Adipocyte (in vitro differentiated cells): ENCODE results near the gene AFAP1.

Experiments
- DNase-seq: peaks from one replicate; pipeline ENCODE4 v3.0.0-alpha.2; 2015; ENCODE audit warnings: low read depth
- H3K27me3 ChIP-seq: replicated peaks from 2 replicates; pipeline ENCODE4 v1.7.0; 2013; ENCODE audit warnings: mild to moderate bottlenecking, low read length, moderate library complexity; ENCODE audit not compliant: control insufficient read depth, insufficient read depth
- H3K36me3 ChIP-seq: 2 replicates; pipeline ENCODE4 v1.7.0; 2013; ENCODE audit warnings: low read length, mild to moderate bottlenecking, moderate library complexity; ENCODE audit not compliant: control insufficient read depth, insufficient read depth, severe bottlenecking
- H3K4me1 ChIP-seq: 2 replicates; pipeline ENCODE4 v1.7.0; 2013; ENCODE audit warnings: mild to moderate bottlenecking, low read length, moderate library complexity; ENCODE audit not compliant: control insufficient read depth, insufficient read depth
- H3K4me3 ChIP-seq: 2 replicates; pipeline ENCODE4 v1.7.0; 2013; ENCODE audit warnings: mild to moderate bottlenecking, low read length, moderate library complexity
- H3K9ac ChIP-seq: 2 replicates; pipeline ENCODE4 v1.7.0; 2013; ENCODE audit warnings: mild to moderate bottlenecking, low read length, moderate library complexity
- H3K9me3 ChIP-seq: 2 replicates; pipeline ENCODE4 v1.7.0; 2013; ENCODE audit warnings: mild to moderate bottlenecking, low read length, moderate library complexity; ENCODE audit not compliant: control insufficient read depth

AFAP1 gene

DNA sequence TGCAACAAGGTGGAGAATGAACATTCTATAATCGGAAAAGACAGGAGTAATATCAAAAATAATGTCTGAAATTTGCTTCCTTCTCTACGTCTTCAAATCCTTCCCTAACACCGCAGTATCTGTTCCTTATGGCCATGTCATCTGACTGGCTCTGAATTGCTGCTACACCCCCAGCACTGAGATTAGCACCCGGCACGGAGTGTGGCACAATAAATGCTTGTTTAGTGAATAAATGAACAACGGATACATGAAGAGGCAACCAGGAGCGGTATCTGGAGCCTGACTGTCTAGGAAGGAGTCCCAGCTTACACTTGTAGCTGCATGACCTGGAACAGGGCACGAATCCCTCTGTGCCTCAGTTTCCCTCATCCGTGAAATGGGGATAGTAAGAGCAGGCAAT is 164.3 kb downstream of the AFAP1 start:
- Histone ChIP-seq H3K36me3 (peaks cover 87% of the 10 kb centered on the region), H3K4me1 (peaks cover 19% of the 10 kb centered on the region), H3K4me3 (no peak overlapping the region), H3K9me3 (no peaks in the 10 kb centered on the region), H3K27me3 (no peaks in the 10 kb centered on the region), H3K9ac (no peak overlapping the region)
- no peak for DNase-seq

DNA sequence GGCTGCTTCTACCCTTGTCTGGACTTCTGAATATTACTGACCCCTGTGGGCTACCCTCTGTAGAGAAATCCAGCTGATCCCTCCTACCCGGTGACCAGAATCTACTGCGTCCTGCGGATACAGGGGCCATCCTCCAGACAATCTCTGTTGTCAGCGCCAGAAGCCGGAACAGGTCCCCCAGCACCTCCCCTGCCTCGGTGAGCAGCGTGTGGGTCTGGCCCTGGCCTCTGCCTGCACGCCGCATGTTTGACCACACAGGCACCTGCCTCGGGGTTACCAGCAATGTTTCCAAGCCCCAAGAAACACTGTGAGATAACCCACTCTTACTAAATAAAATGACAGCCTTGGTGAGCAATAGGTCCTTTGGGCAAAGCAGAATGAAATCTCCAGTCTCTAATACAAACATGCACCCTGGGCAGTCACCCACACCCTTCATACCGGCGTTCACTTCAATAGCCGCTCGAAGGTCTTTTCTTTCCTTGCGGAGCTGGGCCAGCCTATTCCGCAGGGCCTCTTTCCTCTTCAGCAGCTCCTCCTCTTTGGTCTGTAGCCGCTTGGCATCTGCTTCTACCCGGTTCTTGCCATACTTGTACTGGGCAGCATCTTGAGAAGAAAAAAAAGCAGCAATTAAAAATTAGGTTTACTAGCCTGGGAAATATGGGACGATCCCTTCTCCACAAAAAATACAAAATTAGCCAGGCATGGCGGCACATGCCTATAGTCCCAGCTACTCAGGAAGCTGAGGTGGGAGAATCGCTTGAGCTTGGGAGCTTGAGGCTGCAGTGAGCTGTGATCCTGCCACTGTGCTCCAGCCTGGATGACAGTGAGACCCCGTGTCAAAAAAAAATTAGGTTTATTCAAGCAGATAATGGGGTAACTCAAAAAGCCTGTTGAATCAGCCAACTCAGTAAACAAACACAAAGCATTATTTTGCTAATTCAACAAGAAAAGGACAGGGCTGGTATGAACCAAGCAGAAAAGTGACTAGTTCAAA is 165.1 kb downstream of the AFAP1 start:
- no peak overlapping the region for H3K4me3 ChIP-seq
- peaks cover 89% of the 10 kb centered on the region for H3K36me3 ChIP-seq
- DNase-seq: no peak

DNA sequence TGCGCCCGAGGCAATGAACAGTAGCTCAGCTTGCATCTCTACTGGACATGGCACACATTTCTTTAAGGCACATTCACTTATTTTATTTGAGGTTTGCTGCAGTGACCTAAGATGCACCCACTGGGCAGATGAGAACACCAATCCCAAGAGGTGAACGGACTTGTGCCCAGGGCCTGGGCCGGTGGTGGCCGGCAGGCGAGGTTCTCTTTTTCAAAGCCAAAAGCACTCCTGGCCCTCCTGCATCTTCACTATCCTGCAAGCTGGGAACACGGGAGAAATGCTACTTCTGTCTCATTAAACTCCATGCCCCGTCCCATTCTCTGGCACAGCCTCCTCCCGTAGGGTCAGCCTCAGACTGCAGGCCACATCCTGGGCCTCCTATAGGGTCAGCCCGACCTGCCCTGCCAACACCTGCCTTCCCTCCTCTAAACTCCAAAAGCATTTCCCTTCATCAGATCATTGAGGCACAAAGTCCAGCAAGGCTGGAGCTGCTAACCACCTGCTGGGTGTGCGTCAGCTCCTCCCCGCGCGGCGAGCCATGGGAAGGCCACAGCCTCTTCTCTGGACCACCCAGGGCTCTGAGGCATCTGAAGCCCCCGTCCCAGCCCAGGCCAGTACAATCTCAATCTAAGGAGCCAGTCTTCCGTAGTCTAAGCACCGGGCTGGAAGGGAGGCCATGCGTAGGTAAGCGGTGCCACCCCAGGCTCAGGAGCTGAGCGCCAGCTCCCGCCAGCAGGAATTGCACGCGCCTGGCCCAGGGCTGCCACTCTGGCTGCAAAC is 166.1 kb downstream of the AFAP1 start:
- peaks cover 99% of the 10 kb centered on the region for H3K36me3 ChIP-seq
- H3K9me3 ChIP-seq: no peaks in the 10 kb centered on the region
- no peak overlapping the region for H3K9ac ChIP-seq
- no peak for DNase-seq
- H3K27me3 ChIP-seq: no peaks in the 10 kb centered on the region
- no peak overlapping the region for H3K4me3 ChIP-seq
- peaks cover 5% of the 10 kb centered on the region for H3K4me1 ChIP-seq

More for the DNA sequence above, 165.1 kb downstream of the AFAP1 start:
- Histone ChIP-seq H3K9ac (no peak overlapping the region), H3K9me3 (no peaks in the 10 kb centered on the region), H3K4me1 (peaks cover 15% of the 10 kb centered on the region), H3K27me3 (no peaks in the 10 kb centered on the region)

- no peaks in the 10 kb centered on the region for H3K27me3 ChIP-seq
Observed at GRCh38 chr4:7772711-7773385, 166.8 kb downstream of the AFAP1 start.

DNA sequence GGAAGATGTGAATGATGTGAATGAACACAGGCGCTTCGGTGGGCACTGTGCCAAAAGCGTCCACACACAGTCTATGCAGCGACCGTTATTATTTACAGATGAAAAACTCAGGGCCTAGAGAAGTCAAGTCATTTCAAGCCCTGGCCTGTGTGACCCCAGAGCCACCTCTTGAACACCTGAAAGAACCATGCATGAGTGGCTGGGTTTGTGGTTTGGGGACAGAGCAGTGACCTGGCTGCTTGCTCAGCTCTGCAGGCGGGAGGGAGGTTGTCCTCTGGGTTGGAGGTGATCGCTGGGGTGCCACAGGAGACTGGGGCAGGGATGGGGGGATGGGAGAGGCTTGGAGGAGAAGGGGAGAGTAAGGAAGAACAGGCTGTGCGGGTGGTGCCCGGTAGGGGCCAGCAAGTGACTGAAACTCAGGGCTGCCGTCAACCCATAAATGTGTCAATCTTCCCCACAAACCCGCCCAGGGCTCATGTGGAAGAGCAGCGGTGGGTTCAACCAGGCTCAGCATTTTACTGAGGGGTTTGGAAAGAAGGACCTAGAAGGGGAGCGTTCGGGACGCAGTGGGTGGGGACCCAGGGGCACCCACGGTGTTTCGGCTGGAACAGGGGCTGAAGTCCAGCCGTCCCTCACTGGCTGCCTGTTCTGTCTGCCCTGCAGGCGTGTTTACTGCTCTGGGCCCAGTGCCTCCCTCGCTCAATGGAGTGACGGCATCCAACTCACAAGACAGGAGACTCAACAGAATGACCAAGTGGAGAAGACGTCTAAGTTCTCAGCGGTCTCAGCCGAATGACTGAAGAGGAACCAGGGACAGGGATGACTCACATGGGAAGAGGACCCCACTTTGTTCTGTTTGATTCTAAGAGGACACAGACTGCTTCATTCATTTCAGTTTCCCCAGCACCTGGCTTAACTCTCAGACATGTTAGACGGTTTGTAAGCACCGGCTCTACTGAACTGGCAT is 167.8 kb downstream of the AFAP1 start:
- Histone ChIP-seq H3K36me3 (peaks cover 99% of the 10 kb centered on the region), H3K9me3 (no peaks in the 10 kb centered on the region), H3K9ac (no peak overlapping the region), H3K4me3 (no peak overlapping the region), H3K4me1 (peaks cover 3% of the 10 kb centered on the region), H3K27me3 (no peaks in the 10 kb centered on the region)
- no peak for DNase-seq

More at GRCh38 chr4:7772711-7773385, 166.8 kb downstream of the AFAP1 start:
- Histone ChIP-seq H3K9me3 (no peaks in the 10 kb centered on the region), H3K36me3 (peaks cover 99% of the 10 kb centered on the region), H3K9ac (no peak overlapping the region), H3K4me3 (no peak overlapping the region), H3K4me1 (peaks cover 3% of the 10 kb centered on the region)
- DNase-seq: no peak

DNA sequence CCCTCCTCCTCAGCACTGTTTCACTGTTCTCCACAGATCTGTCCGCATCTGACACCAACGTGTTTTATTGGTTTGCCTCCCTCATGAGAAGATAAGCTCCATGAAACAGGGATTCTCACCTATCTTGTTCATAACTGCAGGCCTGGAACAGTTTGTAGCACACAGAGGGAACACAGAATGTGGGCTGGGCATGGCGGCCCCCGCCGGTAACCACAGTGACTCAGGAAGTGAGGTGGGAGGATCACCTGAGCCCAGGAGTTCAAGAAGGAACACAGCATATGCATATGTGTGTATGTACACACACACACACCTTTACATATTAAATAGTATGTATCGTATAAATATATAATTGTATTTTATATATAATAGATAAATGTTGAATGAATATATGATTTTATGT is 168.6 kb downstream of the AFAP1 start:
- no peak overlapping the region for H3K4me3 ChIP-seq
- peaks cover 3% of the 10 kb centered on the region for H3K4me1 ChIP-seq
- H3K9ac ChIP-seq: no peak overlapping the region
- H3K27me3 ChIP-seq: no peaks in the 10 kb centered on the region
- H3K36me3 ChIP-seq: peaks cover 99% of the 10 kb centered on the region
- no peak for DNase-seq
- no peaks in the 10 kb centered on the region for H3K9me3 ChIP-seq

- Histone ChIP-seq H3K4me1 (peaks cover 3% of the 10 kb centered on the region), H3K27me3 (no peaks in the 10 kb centered on the region), H3K36me3 (peaks cover 99% of the 10 kb centered on the region), H3K4me3 (no peak overlapping the region), H3K9me3 (no peaks in the 10 kb centered on the region), H3K9ac (no peak overlapping the region)
- DNase-seq: peak; percentile 30
Observed at GRCh38 chr4:7770224-7771050, 169.2 kb downstream of the AFAP1 start.

DNA sequence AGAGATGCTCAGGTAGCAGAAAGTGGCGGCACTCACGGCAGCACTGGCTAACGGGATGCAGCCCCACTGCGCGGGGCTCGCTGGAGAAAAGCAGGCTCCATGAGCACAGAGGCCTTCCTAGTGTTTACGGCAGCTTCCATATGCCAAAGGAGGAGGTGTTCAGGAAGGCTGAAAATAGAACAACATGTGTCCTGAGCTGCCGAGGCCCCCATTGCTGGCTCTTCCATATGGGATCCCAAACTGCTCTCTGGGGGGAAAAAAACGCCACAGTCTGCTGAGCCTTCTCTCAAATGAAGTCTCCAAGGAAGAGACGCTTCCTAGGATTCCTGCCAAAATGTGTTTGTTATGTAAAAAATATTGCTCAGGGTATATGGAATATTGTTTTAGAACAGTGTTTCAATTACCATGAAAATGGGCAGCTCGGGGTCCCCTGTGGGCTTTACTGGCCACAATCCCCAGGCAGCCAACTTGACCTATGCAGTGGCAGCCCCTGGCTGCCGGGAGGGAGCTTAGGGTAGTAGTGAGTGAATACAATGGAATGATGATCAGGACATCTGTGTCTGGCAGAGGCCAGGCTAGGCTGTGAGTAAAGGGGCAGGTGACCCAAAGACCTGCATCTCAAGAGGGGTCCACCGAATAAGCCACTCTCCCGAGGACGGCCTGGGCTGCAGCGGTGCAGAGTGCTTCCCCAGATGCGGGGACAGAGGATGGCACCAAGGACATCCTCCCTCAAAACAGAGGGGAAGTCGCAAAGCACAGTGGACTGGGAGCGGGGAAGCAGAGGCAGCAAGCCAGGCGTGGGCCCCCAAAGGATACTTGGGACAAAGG is 170.1 kb downstream of the AFAP1 start:
- no peak overlapping the region for H3K4me3 ChIP-seq
- no peaks in the 10 kb centered on the region for H3K27me3 ChIP-seq
- no peak for DNase-seq
- H3K9ac ChIP-seq: no peak overlapping the region
- no peaks in the 10 kb centered on the region for H3K9me3 ChIP-seq
- peaks cover 3% of the 10 kb centered on the region for H3K4me1 ChIP-seq
- peaks cover 99% of the 10 kb centered on the region for H3K36me3 ChIP-seq

GRCh38 chr4:7768736-7769135 is 170.9 kb downstream of the AFAP1 start:
- Histone ChIP-seq H3K4me3 (no peak overlapping the region), H3K27me3 (no peaks in the 10 kb centered on the region), H3K9me3 (no peaks in the 10 kb centered on the region), H3K9ac (no peak overlapping the region), H3K36me3 (peaks cover 98% of the 10 kb centered on the region), H3K4me1 (peaks cover 3% of the 10 kb centered on the region)
- DNase-seq: no peak
